Upper lobe of left lung (tissue), 4 donors: ENCODE data around the gene NLRP1.

Experiments
- EP300 ChIP-seq, 4 donors: sonication (generic); formaldehyde crosslinking; IDR thresholded peaks; one replicate each; pipeline ENCODE4 v1.5.1; 2017; ENCODE audit warnings: antibody characterized with exemption in 4 of 4, control low read depth in 2 of 4
- POLR2A ChIP-seq, 4 donors: fragments of 450-650 bp; IDR thresholded peaks; one replicate each; pipeline ENCODE4 v1.5.1; 2016 to 2017; ENCODE audit warnings: antibody characterized with exemption in 4 of 4, mild to moderate bottlenecking in 2 of 4
- POLR2AphosphoS5 ChIP-seq, 2 donors: sonication (generic); formaldehyde crosslinking; IDR thresholded peaks; one replicate each; pipeline ENCODE4 v1.5.1; 2017; ENCODE audit warnings: antibody characterized with exemption in 2 of 2
- TF ChIP-seq, protein P1 (sequence below), 6 experiments: fragments of 450-650 bp in 4 of 6; fragments of 200-600 bp in 2 of 6; sonication (generic) in 2 of 6; IDR thresholded peaks; one replicate each; pipeline ENCODE4 v1.5.1; 2016 to 2019; ENCODE audit warnings: antibody characterized with exemption in 6 of 6

GRCh38 chr17:5588584-5588983 is 4.3 kb upstream of the NLRP1 start:
- TF ChIP-seq POLR2A (IDR thresholded peaks at IDR 0.05) (no peak), EP300 (IDR thresholded peaks at IDR 0.05) (no peak), POLR2AphosphoS5 (IDR thresholded peaks at IDR 0.05) (no peak)
- TF ChIP-seq, protein P1, sequence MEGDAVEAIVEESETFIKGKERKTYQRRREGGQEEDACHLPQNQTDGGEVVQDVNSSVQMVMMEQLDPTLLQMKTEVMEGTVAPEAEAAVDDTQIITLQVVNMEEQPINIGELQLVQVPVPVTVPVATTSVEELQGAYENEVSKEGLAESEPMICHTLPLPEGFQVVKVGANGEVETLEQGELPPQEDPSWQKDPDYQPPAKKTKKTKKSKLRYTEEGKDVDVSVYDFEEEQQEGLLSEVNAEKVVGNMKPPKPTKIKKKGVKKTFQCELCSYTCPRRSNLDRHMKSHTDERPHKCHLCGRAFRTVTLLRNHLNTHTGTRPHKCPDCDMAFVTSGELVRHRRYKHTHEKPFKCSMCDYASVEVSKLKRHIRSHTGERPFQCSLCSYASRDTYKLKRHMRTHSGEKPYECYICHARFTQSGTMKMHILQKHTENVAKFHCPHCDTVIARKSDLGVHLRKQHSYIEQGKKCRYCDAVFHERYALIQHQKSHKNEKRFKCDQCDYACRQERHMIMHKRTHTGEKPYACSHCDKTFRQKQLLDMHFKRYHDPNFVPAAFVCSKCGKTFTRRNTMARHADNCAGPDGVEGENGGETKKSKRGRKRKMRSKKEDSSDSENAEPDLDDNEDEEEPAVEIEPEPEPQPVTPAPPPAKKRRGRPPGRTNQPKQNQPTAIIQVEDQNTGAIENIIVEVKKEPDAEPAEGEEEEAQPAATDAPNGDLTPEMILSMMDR (IDR thresholded peaks at IDR 0.05) = no peak
